Activated T-cell treated with anti-CD3 and anti-CD28 coated beads for 24 hours (primary cell): Measurements from ENCODE around the gene CFAP77.

ENCODE experiments used
- DNase-seq: peaks from one replicate; pipeline ENCODE4 v3.0.0-alpha.2; 2020; ENCODE audit warnings: low read depth

The CFAP77 gene

DNA sequence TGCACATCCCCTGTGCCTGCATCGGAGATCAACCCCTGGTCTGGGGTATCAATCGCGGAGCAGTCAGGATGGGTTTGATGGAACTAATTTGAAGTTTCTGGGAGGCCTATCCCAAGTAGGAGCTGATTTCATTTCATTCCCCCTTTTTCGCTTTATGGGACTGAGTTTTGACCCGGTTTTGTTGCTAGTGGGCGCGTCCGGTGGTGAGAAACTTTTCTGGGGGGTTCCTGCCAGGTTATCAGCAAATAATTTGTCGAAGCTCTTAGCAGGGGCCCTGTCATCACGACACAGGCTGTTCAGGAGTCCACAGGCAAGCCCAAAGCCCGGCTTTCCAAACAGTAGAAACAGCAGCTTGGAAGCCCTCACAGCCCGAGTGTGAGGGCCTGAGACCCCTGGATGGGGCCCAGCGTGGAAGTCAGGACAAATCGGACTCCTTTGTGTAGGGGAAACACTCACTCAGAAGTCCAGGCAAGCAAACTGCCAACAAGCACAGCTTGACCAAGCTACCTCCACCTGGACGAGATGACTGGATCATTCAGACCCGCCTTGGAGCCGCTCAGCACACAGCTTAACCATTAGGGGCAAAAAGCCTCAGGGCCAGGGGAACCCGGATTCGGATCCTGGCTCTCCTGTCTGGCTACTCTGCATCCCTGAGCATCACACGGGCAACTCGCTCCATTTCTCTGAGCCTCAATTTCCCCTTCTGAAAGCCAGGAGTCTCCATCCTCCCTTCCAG lies 108.0 kb downstream of the CFAP77 start:
- DNase-seq: no peak

DNA sequence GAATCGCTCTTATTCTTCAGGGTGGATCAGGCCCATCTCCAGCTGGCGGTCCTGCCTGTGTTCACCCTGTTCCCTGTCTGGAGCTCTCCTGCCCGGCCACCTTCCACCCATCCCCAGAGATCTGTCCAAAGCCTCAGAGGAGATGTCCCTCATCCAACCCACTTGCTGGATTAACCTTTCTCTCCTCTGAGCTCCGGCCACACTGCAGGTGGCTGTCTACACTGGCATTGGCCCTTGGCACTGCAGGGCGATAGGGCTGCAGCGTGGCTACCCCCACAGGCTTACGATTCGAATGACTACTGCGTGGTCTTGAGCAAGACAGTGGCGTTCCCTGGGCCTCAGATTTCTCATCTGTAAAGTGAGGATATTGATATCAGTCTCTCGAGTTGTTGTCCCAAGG lies 108.6 kb downstream of the CFAP77 start:
- no peak for DNase-seq

DNA sequence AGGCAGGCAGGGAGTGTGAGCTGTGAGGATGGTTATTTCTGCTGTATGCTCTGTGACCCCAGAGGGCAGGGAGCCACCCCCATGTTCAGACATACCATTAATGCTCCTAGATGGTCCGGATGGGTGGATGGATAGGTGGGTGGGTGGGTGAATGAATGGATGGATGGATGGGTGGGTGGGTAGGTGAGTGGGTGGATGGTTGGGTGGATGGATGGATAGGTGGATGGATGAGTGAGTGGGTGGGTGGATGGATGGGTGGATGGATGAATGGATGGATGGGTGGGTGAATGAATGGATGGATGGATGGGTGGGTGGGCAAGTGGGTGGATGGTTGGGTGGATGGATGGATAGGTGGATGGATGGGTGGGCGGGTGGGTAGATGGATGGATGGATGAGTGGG lies 109.0 kb downstream of the CFAP77 start:
- DNase-seq: no peak

DNA sequence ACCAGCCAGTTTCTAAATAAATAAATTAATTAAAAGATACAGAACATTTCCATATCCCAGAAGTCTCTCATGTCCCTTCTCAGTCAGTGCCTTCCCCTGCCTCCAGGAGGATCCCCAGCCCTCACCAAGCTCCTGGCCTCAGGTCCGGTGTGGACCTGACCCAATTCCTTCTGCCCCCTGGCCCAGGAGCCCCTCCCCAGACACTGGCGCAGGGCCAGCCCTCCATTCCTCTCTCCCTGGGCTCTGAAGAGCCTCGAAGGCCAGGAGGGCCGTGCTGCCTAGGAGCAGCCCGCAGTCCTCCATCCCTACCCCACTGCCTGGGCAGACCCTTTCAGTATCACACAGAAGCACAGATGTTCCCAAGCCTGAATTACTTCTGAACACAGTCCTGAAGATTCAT lies 110.6 kb downstream of the CFAP77 start:
- no peak for DNase-seq

DNA sequence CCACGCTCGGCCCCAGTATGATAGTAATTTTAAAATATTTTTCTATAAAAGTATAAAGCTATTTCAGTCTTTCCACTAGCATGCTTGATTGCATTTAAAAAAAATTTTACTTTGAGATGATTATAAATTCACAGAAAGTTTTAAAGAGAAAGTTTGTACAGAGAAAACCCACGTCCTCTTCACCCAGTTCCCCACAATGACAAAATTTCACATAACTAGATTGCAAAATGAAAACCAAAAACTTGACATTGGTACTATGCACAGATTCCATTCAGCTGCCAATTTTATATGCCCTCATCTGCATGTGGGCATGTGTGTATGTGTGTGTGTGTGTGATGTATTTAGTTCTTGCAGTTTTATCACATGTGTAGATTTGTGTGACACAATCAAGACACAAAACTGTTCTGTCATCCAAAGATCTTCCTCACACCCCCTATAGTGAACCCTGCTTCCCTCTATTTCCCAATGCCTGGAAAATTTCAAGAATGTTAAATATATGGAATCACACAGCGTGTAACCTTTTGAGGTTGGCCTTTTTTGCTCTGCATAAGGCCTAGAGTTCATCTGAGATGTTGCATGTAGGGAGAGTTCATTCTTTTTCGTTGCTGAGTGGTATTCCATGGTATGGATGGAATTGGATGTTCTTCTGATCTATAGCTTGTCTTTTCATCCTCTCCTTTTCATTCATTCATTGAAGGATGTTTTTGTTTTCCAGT lies 115.5 kb downstream of the CFAP77 start:
- no peak for DNase-seq

DNA sequence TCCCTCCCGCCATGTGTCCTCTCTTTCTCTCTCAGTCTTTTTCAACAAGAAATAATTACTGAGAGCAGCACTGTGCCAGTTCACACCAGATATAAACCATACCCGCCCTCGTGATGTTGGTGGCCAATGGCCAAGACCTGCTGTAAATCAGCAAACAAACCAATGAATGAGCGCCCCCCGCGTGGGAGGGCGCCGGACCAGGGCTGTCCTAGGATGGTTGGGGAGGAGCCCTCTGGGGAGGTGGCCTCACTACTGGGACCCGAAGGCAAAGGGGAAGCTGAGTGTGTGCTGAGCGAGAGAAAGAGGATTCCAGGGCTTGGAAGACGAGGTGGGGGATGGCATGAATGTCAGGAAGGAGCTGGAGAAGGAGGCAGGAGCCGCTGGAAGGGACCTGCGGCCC lies 121.2 kb downstream of the CFAP77 start:
- DNase-seq: no peak

DNA sequence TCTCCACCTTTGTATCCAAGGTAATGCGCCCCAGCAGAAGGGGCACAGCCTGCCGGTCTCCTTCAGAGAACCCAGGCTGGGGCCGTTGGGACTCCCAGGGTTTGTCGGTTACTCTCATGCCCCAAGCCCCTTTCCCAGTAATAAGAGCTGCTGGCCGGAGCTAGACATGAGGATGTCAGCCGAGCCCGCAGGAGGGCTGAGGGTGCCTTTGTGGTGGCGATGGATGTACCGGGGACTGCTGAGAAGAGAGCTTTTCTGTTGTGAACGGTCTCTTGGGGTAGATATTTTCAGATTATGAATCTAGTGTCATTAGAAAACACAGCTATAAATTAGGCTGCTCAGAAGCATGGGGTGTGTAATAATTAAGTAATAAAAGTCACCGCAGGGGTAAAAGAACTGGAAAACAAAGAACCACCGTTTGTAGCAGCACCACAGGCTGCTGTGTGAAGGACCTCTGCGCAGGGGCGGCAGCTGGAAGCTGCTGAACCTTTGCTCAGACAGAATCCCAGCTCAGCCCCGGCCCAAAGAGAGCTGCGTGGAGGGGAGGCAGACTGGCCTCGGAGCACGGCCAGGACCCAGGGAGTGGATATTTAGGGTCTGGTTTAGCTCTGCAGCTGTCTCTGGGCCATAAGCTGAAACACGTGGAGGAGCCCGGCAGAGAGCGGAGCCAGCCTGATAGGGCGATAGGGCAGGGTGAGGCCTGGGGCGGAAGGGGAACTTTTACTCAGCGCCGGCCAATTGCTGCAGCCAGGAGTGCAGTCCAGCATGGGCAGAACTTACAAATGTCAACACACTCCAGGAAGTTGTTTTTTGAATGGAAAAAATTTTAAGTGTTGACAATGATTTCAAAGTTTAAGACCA lies 121.9 kb downstream of the CFAP77 start:
- DNase-seq: no peak

DNA sequence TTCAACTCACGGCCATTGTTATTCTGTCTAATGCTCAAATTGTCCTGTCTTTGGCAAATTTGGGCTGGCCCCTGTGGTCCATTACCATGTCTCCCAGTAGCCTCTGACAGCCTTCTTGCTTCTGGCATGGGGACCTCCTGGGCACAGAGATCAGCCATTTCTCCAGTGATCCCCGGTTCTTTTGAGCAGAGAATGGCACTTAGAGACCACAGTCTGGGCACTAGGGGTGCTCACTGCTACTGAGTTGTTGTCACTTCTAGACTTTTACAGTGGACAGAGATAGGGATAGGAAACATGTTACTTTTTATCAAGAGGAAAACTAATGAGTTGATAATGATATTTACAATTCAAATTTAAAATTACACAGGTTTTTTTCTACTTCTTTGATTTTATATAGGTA lies 124.8 kb downstream of the CFAP77 start:
- DNase-seq: no peak

DNA sequence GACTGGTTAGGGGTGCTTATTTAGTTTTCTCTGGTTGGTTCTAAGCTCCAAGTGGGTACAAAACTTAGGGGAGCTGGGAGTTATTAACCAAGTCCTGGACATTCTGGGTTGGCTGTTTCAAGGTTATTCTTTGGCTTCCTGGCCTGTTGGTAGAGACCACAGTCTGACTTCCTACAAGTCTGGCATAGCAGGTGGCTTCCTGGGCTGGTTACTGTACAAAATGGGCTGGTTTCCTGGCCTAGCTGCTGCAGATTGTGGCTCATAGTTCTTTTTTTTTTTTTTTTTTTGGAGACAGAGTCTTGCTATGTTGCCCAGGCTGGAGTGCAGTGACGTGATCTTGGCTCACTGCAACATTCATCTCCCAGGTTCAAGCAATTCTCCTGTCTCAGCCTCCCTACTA lies 126.1 kb downstream of the CFAP77 start:
- no peak for DNase-seq

DNA sequence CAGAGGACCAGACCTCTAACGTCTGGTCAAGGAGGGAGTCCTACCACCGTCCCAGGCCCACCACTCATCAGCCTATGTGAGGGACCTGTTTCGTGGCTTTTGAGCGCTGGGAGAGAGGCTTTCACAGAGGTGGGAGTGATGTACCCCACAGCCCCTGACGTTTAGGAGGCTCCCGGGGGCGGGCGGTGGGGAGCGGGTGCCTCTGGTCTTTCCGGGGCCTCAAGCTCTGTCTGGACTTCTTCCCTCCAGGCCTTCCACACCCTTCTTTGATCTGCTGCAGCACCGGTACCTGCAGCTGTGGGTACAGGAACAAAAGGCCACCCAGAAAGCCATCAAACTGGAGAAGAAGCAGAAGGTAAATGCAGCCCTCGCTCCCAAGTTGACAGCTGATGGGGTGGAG lies 127.3 kb downstream of the CFAP77 start:
- no peak for DNase-seq

DNA sequence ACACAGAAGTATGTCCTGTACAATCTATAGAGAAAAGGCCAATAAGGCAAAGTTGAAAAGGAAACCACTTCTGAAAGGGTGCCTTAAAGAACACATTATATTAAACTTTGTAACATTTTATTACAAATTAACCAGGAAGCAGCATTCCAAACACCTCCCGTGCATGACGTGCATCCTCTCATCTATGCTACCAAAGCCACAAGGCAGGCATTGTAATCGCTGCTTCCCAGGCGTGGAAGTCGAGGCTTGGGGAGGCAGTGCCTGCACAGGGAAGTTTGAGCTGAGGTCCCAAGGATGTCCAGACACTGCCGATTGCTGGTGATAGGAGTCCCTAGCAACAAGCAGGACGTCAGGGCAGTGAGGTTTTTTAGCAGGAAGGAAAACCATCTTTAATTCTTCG lies 128.1 kb downstream of the CFAP77 start:
- DNase-seq: no peak

DNA sequence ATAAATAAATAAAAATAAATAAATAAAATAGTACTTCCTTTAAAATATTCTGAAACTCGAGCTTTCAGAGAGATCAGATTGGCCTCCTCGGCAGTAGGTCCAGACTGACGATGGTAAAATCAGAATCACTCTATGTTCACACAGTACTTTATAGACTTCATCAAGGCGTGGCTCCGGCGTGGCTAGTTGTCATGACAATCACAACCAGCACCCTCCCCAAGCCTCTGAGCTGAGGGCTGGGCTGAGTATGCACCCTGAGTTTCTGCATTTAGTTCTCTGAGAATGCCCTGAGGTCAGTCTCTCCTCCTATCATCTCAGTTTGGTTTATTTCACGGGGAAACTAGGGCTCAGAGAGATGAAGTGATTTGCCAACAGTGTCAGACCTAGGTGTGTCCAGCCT lies 129.1 kb downstream of the CFAP77 start:
- no peak for DNase-seq

DNA sequence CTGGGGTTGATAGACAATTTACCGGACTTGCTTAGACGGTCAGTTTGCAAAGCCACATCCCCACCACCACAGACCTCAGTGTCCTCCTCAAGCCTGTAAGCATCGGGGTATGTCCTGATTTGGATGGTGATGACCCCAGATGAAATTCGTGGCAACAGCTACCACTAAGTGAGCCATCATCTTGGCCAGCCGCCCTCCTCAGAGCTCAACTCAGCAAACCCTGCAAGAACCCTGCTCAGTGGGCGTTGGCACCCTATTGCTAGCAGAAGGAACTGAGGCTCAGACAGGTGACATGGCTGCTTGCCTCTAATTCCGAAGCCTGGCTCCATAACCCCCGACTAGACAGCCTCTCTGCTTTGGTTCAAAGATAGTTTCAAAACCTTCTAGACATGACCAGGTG lies 131.0 kb downstream of the CFAP77 start:
- DNase-seq: no peak

DNA sequence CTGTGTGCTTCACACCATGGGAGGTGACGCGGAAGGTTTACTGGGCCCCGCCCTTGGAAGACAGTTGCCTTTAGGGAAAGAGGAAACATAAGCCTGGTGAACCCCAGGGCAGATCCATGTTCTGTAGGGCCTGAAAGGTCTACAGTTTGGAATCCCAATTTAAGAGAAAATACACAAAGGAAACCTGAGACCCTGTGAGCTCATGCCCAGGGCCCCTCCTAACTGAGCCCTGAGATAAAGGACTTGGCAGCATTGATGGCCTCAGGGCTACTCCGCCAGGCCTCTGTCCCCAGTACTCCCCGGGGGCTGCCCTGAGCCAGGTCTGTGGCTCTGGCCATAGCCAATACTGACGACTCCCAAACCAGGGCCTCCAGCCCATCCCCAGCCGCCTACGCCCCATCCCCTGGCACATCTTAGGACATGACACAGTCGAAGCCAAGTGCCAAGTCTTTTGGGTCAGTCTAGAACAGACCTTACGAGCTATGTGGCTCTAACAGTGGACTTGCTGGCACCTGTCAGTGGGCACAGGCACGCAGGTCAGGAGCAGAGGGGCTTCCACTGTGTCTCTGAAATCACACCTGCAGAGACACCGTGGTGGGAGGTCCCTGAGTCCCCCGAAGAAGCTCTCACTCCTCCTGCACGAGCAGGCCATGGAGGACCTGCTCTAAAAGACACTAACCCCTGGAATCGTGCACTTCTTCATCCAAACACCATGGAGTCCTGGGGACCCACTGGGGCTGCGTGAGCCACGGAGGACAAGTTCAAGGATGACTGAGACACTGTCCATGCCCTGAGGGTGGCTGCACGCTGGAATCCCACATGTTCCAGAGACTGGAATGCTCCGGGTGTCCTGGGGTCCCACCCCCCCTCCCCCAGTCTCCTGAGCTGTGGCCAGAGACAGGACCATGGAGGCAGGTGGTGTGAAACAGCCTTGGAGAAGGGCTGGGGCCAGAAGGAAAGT lies 132.1 kb downstream of the CFAP77 start:
- DNase-seq: no peak

DNA sequence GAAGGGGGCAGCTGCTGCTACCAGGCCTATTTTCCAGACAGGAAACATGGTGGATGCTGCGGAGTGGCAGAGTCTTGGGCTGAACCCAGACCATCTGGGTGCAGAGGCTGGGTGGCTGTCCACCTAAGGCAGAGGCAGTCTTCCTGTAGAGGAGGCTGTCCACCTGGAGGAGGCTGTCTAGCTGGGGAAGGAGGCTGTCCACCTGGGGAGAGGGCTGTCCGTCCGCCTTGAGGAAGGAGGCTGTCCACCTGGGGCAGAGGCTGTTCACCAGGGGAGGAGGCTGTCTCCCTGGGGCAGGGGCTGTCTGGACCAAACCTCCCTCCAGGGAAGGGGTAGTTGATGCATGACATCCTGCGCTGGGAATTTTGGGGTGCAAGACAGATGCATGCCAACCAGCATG lies 133.2 kb downstream of the CFAP77 start:
- no peak for DNase-seq

DNA sequence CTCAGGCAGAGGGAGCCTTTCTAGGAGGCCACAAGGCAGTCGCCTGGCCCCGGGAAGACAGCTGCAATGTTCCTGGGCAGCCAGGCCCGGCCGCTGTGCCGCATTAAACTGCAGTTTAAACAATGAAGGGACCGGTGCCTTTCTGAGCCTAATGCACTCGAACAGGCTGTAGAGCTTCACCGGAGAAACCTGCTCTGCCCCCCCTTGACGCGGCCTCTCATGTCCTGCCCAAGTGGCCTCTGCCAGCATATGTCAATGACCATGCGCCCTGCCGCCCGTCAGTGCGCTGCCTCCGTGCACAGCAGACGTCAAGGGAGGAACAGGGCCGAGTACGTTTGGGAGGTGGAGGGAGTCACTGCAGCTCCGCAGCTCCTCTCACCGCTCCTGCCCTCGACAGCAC lies 133.9 kb downstream of the CFAP77 start:
- DNase-seq: no peak

DNA sequence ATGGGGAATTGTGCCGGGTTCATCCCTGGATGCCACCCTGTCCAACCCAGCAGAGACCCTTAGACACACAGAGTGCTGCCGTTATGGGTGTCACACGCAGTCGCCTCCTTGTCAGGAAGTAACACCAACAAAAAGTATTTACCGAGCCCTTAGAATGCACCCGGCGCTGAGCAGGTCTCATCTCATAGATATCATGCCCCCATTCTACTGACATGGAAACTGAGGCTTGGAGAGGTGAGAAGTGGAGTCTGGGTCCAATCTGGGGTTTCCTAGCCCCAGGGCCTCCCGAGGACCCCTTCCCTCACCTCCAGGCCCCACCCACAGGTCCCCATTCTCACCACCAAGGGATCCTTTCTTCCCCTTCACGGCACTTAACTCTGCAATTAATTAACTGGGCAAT lies 135.6 kb downstream of the CFAP77 start:
- DNase-seq: no peak

DNA sequence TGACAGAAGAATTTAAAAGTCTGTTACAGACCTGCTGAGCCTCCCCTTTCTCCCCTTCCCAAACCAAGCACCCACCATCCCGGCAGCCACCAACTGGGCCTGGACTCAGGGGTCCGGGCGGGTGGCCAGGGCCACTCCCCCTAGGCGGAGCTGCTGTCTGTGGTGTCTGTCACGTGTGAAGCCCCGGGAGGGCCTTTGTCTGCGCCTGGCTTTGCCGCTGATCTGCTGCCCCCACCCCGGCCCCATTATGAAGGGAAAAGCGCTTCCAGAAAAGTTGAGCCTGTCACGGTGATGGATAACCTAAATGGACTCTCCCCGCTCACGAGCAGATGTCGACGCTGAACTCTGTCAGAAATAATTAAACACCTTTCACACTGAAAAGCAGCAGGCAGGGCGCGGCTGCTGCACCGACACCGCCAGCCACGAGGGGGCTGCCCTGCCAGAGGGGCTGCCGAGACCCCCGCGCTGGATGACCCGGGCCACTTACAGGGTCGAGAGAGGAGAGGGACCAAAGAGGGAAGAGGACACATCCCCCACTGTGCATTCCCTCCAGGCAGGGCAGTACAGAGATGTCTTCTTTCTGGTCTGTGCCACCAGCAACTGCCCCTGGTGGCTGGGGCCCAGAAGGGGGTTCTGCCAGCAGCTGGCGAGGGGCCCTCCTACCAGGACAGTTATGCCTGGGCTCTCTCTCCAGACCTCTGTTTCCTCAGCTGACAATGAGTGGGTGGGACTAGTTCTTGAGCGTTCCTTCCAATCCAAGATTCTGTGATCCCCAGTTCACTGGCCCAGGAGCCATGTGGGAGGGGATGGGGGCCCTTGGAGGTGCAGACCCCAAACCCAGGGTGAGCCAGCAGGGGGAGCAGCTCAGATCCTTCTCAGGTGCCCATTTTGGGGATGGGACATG lies 136.4 kb downstream of the CFAP77 start:
- DNase-seq: no peak

DNA sequence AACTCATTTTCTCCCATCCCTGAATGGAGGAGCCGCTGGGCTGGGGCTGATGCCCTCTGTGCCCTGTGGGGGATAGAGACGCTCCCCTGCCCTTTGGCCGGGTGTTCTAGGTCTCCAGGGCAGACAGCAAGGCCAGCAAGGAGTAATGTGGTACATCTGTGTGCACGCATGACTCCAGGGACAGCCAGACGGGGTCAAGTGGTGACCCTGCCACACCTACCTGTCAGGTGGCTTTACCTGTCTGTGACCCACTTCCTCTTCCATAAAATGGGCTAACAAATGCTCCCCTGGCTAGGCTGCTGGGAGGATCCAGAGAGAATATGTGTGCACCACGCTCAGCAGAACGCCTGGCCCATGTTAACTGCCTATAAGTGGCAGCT lies 137.0 kb downstream of the CFAP77 start:
- DNase-seq: no peak

DNA sequence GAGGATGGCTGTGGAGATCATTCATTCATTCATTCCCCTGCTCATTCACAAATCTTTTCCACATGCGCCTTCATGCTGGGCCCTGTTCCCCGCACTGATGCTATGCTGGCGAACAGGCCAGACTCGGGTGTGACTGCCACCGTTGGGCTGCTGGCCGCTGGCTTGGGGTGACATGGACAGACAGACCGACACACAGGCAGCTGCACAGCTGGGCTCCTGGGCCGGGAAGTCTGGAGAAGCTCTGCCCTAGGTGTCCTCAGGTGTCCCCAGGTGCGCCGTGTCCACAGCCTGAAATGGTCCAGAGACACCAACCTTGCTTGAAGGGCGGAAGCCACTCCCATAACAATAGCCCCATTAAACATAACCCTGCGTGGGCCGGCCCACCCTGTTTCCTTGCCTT lies 137.4 kb downstream of the CFAP77 start:
- no peak for DNase-seq
